GM18498 (cell line): ENCODE measurements around the gene FN1.
"Not testable (repeated sequence)": the region's sequence is repeated elsewhere in the genome, so short reads cannot be mapped to it uniquely, and the experiment has no call there.

Source experiments
- ATAC-seq: cut with Tn5 transposase; IDR thresholded peaks from one replicate; pipeline ENCODE4 v1.9.1; 2021; ENCODE audit warnings: mild to moderate bottlenecking, moderate library complexity; ENCODE audit not compliant: unreplicated experiment

FN1 gene

GRCh38 chr2:215369181-215369760 lies 66.6 kb downstream of the FN1 start:
- ATAC-seq, result no peak

GRCh38 chr2:215368493-215368809 lies 67.4 kb downstream of the FN1 start:
- ATAC-seq, result no peak

- no peak for ATAC-seq
Observed at GRCh38 chr2:215367662-215368492, 68.0 kb downstream of the FN1 start.

- ATAC-seq, result no peak
Observed at GRCh38 chr2:215366440-215367032, 69.3 kb downstream of the FN1 start.

- ATAC-seq, result no peak
Observed at GRCh38 chr2:215365184-215365658, 70.6 kb downstream of the FN1 start.

GRCh38 chr2:215364157-215365155 lies 71.4 kb downstream of the FN1 start:
- no peak for ATAC-seq

GRCh38 chr2:215363461-215364156 lies 72.3 kb downstream of the FN1 start:
- no peak for ATAC-seq

GRCh38 chr2:215363039-215363438 lies 72.8 kb downstream of the FN1 start:
- no peak for ATAC-seq

GRCh38 chr2:215362562-215362904 lies 73.3 kb downstream of the FN1 start:
- no peak for ATAC-seq

GRCh38 chr2:215361876-215362561 lies 73.8 kb downstream of the FN1 start:
- ATAC-seq, result no peak

- no peak for ATAC-seq
Observed at GRCh38 chr2:215361211-215361875, 74.5 kb downstream of the FN1 start.

- ATAC-seq, result no peak
Observed at GRCh38 chr2:215360596-215360995, 75.3 kb downstream of the FN1 start.

- ATAC-seq, result not testable (repeated sequence)
Observed at GRCh38 chr2:215360059-215360458, 75.8 kb downstream of the FN1 start.

GRCh38 chr2:215359576-215359922 lies 76.3 kb downstream of the FN1 start:
- ATAC-seq, result no peak

- no peak for ATAC-seq
Observed at GRCh38 chr2:215358891-215359575, 76.8 kb downstream of the FN1 start.

- ATAC-seq, result no peak
Observed at GRCh38 chr2:215358312-215358845, 77.5 kb downstream of the FN1 start.

- no peak for ATAC-seq
Observed at GRCh38 chr2:215357660-215358059, 78.2 kb downstream of the FN1 start.

- ATAC-seq, result no peak
Observed at GRCh38 chr2:215356948-215357461, 78.9 kb downstream of the FN1 start.
